Epithelial cell of proximal tubule (primary cell): ENCODE results near the gene PCED1B. TPM values are rescaled to one million over a fixed set of nuclear protein-coding genes. Genes with fewer than 3 reads are reported as not detected.
"Not testable (repeated sequence)": the region's sequence is repeated elsewhere in the genome, so short reads cannot be mapped to it uniquely, and the experiment has no call there.

Experiments
- DNase-seq: peaks from one replicate; pipeline ENCODE4 v3.0.0-alpha.2; 2011; ENCODE audit warnings: low read depth
- H3K4me3 ChIP-seq: 2 replicates; pipeline ENCODE4 v1.5.1; 2011; ENCODE audit warnings: low read depth, mild to moderate bottlenecking, low read length
- total RNA-seq: library from RNA; depleted of rRNA; stranded (reverse); fragments of >200 nt; gene quantifications from 2 replicates; pipeline ENCODE4 v1.2.3, GENCODE V29; 2015
- TF ChIP-seq, protein P1 (sequence below): conservative IDR thresholded peaks from 2 replicates; pipeline ENCODE4 v1.5.1; 2012; ENCODE audit warnings: low read depth, mild to moderate bottlenecking, low read length

Gene PCED1B
- total RNA-seq, 1 donor from 2014 or later = 9.0 TPM

DNA sequence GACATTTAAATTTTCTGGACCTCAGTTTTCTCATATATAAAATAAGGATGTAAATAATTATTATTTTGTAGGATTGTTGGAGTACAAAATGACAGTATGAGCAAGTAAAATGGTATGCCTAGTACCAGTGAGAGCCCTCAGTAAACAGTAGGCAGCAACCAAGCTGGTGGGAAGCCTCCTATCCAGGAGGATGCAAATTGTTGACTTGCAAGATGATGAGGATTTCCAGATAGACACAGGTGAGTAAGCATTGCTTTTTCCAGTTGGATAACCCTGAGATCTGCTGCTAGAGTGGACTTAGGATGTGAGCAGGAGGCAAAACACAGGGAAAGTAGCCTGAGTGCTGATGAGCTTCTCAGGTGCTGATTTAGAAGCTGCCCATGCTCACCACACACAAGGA, 28.5 kb downstream of the PCED1B start:
- DNase-seq = no peak
- H3K4me3 ChIP-seq = no peak overlapping the region

DNA sequence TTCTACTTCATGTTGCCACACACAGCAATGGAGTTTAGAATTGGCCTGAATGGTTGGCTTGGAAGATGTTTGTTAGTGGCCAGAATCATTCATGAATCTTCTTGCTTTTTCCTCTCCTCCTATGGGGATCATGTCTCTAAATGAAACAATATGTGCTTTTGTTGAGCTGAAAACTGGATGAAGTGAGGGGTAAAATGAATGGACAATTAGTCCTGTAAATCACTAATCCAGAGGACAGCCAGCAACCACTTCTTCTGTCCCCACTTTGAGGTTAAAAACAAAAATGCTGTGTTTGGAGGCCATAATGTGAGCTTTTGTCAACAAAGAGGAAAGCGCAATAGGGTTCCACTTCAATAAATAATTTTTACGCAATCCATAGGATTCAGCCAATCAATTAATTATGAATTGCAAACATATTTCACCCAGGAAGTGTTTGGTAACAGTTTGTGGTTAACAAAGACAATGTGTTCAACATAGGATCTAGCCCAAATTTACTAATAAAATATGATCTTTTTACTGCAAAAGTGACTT, 30.7 kb downstream of the PCED1B start:
- TF ChIP-seq, protein P1, sequence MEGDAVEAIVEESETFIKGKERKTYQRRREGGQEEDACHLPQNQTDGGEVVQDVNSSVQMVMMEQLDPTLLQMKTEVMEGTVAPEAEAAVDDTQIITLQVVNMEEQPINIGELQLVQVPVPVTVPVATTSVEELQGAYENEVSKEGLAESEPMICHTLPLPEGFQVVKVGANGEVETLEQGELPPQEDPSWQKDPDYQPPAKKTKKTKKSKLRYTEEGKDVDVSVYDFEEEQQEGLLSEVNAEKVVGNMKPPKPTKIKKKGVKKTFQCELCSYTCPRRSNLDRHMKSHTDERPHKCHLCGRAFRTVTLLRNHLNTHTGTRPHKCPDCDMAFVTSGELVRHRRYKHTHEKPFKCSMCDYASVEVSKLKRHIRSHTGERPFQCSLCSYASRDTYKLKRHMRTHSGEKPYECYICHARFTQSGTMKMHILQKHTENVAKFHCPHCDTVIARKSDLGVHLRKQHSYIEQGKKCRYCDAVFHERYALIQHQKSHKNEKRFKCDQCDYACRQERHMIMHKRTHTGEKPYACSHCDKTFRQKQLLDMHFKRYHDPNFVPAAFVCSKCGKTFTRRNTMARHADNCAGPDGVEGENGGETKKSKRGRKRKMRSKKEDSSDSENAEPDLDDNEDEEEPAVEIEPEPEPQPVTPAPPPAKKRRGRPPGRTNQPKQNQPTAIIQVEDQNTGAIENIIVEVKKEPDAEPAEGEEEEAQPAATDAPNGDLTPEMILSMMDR = no peak
- no peak for DNase-seq

More for the DNA sequence above, 28.5 kb downstream of the PCED1B start:
- TF ChIP-seq, protein P1 = no peak

DNA sequence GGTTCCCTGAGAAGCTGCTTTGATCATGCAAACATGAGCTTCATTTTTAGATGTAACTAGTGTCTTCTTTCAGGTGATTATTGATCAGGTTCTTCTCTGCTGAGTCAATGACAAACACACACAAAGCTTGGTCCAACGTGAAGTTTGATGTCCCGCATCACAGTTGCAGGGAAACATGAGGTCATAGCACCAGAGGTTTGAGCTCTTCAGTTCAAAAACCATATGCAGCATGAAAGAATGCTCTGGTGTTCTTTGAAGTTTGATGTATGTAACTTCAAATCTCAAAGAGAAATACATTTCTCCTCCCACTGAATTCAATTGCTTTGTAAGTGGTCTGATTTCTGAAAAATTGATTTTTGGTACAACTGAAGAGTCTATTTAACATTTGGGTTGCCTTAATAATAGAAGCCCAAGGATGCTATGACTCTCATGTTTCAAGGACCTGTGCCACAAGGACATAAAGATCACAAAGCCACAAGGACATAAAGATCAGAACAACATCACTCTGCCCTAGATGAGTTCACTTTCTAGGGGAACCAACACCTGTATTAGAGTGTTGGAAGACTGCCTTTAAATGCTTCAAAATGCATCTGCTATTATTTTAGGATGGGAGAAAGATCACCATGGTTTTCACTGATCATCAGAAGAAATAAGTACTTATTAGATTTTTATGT, 31.4 kb downstream of the PCED1B start:
- H3K4me3 ChIP-seq = no peak overlapping the region
- DNase-seq = no peak
- TF ChIP-seq, protein P1 = no peak

More for the DNA sequence above, 30.7 kb downstream of the PCED1B start:
- H3K4me3 ChIP-seq = no peak overlapping the region

DNA sequence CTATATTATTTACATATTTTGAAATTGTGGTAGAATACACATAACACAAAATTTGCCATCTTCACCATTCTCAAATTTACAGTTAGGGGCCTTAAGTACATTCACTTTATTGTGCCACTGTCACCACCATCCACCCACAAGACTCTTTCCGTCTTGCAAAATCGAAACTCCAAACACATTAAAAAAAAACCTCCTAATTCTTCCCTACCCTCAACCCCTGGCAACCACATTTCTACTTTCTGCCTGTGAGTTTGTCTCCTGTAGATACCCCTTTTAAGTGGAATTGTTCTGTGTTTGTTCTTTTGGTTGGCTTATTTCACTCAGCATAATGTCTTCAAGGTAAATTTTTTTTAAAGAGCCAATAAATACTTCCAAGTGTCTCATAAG, 32.0 kb downstream of the PCED1B start:
- TF ChIP-seq, protein P1 = no peak
- DNase-seq = no peak

DNA sequence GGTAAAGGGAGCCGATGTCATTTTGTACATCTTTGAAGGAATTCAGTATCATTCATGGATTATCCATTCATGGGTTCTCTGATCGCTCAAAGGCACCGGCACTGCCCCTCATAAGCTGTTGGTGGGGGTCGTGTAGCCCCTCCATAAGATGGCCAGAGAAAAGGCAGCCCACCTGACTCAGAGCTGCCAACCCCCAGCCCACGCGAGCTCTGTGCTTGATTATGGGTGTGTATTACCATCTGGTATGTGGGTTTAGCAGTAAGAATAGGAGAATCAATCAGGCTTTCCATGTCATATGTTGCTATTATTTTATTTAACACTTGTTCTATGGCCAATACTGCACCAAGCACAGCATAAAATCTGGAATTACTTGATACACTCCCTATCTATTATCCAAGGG, 32.4 kb downstream of the PCED1B start:
- TF ChIP-seq, protein P1 = no peak
- no peak for DNase-seq
- no peak overlapping the region for H3K4me3 ChIP-seq

More for the DNA sequence above, 32.0 kb downstream of the PCED1B start:
- no peak overlapping the region for H3K4me3 ChIP-seq

DNA sequence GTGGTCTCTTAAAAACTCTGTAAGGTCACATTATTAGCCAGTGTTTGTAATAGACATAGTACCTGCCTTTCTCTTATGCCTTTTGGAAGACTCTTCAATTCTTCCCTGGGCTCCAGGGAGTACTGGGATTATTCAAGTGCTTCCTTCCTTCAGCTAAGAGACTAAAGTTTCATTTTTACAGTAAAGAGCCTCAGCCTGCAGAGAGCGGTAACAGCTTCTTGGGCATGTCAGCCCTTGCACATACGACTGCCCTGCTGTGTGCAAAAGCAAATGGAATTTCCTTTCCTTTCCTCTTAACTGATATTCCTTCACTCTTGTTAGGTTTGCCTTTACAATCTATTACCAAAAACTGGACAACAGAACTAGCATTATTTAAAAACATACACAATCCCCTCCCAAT, 33.3 kb downstream of the PCED1B start:
- no peak overlapping the region for H3K4me3 ChIP-seq
- TF ChIP-seq, protein P1 = no peak
- DNase-seq = no peak

DNA sequence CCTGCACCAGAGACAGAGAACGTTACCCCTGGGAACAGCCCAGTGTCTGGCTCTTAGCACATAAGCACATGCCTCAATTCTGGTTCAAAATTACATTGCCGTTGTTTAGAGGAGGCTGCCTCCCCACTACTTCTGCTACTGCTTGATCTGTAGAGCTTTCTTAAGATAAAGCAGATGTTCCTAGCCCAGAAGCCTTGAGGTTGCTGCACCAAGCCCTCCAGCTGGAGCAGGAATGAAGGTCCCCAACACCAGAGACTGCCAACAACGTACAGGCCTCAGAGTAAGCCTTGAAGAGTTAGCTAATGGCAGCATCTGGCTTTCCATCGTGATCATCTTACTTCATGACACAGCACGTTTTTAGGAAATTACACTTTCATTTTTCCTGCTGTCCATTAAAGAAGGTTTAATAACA, 35.1 kb downstream of the PCED1B start:
- DNase-seq = no peak
- TF ChIP-seq, protein P1 = no peak
- H3K4me3 ChIP-seq = no peak overlapping the region

DNA sequence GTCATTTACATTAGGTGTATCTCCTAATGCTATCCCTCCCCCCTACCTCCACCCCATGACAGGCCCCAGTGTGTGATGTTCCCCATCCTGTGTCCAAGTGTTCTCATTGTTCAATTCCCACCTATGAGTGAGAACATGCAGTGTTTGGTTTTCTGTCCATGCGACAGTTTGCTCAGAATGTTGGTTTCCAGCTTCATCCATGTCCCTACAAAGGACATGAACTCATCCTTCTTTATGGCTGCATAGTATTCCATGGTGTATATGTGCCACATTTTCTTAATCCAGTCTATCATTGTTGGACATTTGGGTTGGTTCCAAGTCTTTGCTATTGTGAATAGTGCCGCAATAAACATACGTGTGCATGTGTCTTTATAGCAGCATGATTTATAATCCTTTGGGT, 37.9 kb downstream of the PCED1B start:
- not testable (repeated sequence) for H3K4me3 ChIP-seq, DNase-seq
